C4-2B (cell line): ENCODE measurements around the gene EIF1B.

Experiments used
- H3K27ac ChIP-seq: fragments of 450-650 bp; 2 replicates; pipeline ENCODE4 v1.5.1; 2017
- CTCF ChIP-seq: fragments of 450-650 bp; conservative IDR thresholded peaks from 2 replicates; pipeline ENCODE4 v1.5.1; 2017; ENCODE audit warnings: mild to moderate bottlenecking
- ZFX ChIP-seq: fragments of 450-650 bp; IDR thresholded peaks from 2 replicates; pipeline ENCODE4 v1.6.1; 2017

EIF1B gene

GRCh38 chr3:40299130-40299720 lies 10.3 kb upstream of the EIF1B start:
- TF ChIP-seq ZFX = no peak
- TF ChIP-seq CTCF = no peak
- no peak overlapping the region for H3K27ac ChIP-seq

GRCh38 chr3:40299721-40300335 lies 9.7 kb upstream of the EIF1B start:
- no peak overlapping the region for H3K27ac ChIP-seq
- TF ChIP-seq CTCF (no peak), ZFX (no peak)

GRCh38 chr3:40302784-40303183 lies 6.7 kb upstream of the EIF1B start:
- TF ChIP-seq ZFX (no peak), CTCF (no peak)
- no peak overlapping the region for H3K27ac ChIP-seq

GRCh38 chr3:40304352-40304751 lies 5.2 kb upstream of the EIF1B start:
- TF ChIP-seq CTCF (no peak), ZFX (no peak)

GRCh38 chr3:40306336-40306735 lies 3.2 kb upstream of the EIF1B start:
- TF ChIP-seq CTCF (no peak), ZFX (no peak)
- no peak overlapping the region for H3K27ac ChIP-seq

More at GRCh38 chr3:40304352-40304751, 5.2 kb upstream of the EIF1B start:
- H3K27ac ChIP-seq = no peak overlapping the region

- no peak for TF ChIP-seq ZFX
- H3K27ac ChIP-seq = no peak overlapping the region
Observed at GRCh38 chr3:40307176-40307575, 2.3 kb upstream of the EIF1B start.

GRCh38 chr3:40308725-40309417 lies 636 bp upstream of the EIF1B start:
- TF ChIP-seq ZFX = no peak
- no peak for TF ChIP-seq CTCF
- H3K27ac ChIP-seq = peak overlapping the region; percentile 82
